DMS 273 (cell line): ENCODE results near the gene TMEM98.
"Not testable (repeated sequence)": the region's sequence is repeated elsewhere in the genome, so short reads cannot be mapped to it uniquely, and the experiment has no call there.

Experiments used
- DNase-seq: peaks from one replicate; lab custom pipeline; 2025; ENCODE audit not compliant: unreplicated experiment; lab: John Stamatoyannopoulos, UW

The TMEM98 gene, protein sequence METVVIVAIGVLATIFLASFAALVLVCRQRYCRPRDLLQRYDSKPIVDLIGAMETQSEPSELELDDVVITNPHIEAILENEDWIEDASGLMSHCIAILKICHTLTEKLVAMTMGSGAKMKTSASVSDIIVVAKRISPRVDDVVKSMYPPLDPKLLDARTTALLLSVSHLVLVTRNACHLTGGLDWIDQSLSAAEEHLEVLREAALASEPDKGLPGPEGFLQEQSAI

DNA sequence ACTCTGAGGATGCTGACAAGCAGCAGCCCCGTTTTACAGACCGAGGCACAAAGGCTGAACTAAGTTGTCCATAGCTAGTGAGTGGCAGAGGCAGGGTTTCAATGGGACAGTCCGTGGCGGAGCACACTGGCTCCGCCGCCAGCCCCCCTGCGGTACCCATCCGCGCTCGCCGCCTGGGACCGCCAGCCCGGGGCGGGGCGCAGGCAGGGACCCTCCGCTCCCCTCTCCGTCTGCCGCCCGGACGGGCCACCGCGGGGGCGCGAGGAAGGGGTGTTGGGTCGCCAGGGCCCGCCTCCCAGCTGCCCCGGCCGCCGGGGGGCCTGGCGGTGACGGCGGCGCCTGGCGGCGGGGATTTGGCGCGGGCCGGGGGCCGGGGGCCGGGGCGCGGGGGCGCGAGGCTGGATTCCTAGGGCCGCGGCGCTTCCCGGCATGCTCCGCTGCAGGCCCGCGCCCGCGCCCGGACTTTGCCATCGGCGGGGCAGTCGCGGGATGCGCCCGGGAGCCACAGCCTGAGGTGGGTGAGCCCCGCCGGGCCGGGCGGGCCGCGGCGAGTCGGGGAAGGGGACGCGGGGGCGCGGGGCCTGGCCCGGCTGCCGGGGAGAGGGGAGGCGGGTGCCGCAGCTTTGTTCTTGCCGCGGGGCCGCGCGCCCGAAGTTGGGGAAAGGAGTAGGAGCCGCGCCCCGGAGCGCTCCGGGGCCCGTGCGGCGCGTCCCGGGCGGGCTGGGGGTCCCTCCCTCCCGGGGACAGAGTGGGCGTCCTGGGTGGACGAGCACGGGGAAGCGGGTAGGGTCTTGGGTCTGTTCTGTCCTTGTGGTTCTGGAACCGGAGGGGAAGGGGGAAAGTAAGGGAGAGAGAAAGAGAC, at the start of gene TMEM98:
TMEM98 (plus strand) TSS at position 430 of the 862 bp plus-strand sequence. CDS start 3,376 bp downstream, outside the sequence.
- DNase-seq: peak; percentile 77

DNA sequence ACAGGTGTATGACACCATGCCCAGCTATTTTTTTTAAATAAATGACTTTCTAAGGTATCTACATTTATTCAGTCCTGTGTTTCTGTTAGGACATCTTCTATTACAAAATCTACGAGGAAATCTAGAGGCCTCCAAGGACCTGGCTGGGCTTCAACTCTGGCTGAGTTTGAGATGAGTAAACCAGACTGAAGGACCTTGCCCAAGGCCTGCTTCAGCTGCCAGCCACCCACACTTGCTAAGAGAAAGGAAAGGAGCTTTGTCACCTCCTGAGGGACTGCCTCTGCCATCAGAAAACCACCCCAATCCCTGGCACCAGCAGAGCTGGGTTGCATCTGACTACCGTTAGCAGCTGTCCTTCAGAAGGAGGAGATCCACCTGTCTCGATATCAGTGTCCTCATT, 49.7 kb upstream of the TMEM98 start:
- DNase-seq: no peak

DNA sequence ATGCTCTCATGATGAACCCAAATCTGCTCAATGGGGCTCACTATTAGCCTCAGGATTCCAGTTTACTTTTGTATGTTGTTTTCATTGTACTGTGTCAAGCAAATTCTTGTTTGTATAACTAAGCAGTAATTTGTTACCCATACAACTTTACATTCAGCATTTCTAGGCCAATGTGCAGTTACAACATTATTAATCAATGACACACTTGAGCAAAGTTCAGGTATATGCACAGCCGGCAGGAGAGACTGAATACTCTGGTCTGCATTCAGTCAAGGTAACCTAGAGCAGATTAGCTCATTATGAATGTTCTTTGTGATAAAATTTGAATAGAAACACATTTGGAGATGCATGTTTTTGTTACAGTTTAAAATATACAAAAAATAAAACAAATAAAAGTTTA, 48.8 kb upstream of the TMEM98 start:
- no peak for DNase-seq

DNA sequence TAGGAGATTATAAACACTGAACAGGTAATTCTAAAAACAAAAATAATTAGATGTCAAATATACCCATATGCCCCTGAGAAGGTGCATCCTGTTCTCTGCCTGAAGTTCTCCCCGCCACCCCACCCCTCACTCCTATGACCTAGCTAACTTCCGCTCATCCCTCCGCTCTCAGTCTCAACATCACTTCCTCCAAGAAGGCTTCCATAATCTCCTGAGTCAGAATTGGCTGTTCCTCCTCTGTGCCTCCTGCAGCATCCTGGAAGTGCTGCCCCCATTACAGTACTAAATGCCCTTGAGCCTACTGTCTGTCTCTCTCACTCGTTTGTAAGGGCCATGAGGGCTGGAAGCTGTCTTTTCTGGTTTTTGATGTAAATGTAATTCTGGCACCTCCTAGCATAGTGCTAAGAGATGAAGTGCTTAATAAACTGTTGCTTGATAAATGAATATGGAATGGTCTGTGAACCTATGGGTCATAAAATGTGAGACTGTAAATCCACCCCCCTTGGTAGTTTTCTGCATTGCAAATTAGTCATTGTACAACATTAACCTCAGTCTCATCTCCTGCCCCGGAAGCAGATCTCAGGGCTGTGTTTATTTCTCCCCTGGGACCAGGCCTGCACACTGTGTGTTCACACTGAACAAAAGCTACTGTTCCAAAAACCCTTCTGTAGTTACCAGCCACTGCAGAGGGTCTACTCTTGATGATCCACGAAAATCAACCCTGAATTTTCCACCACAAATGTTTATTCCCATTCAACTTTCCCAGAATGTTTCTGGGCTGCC, 47.1 kb upstream of the TMEM98 start:
- no peak for DNase-seq

DNA sequence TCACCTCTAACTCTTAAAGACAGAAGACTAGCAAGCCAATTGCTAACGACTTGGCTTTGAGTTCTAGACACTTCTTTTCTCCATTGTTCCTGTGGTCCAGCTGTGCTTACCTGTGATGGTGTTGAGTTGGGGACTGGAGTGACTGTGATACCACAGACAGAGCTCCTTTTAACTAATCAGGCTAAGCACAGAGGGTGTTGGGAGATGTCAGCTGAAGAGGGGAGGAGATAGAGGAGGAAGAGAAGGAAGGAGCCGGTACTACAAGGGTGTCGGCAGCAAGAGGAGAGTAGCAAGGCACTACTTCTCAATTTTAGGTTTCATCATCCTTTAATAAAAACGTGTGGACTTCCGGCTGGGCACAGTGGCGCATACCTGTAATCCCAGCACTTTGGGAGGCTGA, 45.9 kb upstream of the TMEM98 start:
- DNase-seq: no peak

DNA sequence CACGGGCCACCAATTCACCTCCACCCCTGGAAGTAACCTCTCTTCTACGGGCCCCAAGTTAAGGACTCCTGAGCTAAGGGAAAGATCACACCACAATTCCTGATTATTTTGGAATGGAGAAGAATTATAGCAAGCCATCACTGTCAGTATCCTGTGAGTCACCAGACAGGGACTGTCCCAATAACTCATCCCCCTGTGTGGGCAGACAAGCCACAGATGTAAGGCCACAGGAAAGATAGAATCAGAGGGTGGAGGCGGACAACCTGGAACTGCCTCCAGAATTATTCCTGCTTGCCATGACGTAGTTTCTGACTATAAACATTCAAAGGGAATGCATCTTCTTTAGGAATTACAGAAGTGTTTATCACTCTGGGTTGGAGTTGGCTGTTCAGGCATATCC, 45.2 kb upstream of the TMEM98 start:
- no peak for DNase-seq

DNA sequence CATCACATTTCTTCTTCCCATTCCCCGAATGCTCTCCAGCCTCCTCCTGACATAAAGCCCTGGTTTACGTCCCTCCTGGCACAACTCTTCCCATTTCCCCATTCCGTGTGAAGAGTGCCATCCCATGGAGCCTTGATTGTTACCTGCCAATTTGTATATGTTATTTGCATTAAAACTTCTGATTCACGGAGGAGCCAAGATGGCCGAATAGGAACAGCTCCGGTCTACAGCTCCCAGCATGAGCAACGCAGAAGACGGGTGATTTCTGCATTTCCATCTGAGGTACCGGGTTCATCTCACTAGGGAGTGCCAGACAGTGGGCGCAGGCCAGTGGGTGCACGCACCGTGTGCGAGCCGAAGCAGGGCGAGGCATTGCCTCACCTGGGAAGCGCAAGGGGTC, 41.0 kb upstream of the TMEM98 start:
- DNase-seq: not testable (repeated sequence)

DNA sequence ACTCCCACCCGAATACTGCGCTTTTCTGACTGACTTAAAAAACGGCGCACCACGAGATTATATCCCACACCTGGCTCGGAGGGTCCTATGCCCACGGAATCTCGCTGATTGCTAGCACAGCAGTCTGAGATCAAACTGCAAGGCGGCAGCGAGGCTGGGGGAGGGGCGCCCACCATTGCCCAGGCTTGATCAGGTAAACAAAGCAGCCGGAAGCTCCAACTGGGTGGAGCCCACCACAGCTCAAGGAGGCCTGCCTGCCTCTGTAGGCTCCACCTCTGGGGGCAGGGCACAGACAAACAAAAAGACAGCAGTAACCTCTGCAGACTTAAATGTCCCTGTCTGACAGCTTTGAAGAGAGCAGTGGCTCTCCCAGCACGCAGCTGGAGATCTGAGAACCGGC, 40.5 kb upstream of the TMEM98 start:
- not testable (repeated sequence) for DNase-seq

DNA sequence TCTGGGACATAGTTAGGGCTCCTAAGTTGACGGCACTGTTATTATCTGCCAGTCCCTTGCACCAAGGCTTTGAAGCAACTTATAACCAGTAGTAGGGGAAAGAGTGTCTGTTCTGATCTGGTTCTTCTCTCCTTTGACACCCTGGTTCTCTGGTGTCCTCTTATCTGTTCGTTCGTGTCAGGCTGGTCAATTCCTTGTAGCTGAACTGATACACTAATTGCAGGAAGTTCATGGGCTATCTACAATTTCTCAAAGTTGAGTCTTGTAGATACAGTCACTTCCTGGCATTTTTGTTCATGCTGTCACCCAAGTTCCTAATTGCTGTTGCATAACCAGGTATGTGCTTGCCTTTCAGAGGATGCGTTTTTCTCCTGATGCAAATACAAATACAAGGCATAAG, 33.7 kb upstream of the TMEM98 start:
- DNase-seq: no peak

DNA sequence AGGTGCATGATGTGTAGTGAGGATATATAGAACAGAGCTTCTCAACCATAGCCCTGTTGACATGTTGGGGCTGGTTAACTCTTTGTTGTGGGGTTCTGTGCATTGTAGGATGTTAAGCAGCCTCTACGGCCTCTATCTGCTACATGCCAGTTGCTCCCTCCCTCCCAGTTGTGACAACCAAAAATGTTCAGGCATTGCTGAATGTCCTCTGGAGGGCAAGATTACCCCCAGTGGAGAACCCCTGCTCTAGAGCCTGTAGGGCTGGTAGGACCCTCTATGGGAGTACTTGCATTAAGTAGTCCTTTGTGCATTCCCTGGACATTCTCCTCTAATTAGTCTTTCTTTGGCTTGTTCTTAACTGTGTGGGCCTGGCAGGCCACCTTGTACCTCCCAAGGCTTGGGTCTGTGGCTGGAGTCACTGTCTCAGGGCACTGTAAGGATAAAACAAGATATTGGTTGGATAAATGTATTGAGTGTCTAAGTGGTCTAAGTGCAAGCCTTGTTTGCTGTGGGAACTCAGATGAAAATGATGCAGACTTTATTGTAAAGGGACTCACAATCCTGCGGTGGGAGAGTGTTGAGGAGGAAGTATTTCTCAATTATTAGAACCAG, 31.2 kb upstream of the TMEM98 start:
- no peak for DNase-seq

DNA sequence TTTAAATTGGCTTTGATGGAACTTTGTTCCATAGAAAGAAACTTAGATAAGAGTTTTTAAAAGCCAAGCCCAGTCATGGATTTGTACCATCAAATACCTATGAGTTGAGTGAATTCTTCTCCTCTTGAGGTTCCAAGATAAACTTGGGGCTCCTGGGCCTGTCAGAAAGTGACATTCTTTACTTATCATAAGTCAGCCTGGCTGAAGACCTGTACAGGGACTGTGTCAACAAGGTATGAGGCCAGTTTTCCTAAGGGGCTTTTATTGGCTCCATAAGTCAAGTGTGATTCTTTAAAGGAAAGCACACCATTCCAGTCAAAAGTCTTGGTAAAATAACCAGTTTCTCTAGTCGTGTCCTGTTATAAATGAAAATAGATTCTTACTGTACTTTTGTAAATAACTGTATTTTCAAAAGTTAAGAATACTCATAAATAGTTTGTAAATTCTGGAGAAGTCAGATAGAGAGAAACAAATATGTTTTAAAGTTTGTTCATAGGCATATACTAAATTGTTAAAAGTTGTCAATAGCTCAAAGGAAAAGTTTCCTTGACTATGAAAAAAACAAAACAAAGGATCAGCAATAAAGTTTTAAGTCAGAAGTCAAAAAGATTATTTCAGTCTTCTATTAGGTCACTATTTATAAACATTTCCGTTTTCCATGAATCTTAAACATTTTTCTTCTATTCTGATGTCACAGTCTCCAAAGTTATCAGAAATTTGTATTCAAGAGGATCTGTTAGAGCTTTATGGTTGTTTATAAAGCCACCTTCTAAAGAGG, 28.5 kb upstream of the TMEM98 start:
- no peak for DNase-seq

DNA sequence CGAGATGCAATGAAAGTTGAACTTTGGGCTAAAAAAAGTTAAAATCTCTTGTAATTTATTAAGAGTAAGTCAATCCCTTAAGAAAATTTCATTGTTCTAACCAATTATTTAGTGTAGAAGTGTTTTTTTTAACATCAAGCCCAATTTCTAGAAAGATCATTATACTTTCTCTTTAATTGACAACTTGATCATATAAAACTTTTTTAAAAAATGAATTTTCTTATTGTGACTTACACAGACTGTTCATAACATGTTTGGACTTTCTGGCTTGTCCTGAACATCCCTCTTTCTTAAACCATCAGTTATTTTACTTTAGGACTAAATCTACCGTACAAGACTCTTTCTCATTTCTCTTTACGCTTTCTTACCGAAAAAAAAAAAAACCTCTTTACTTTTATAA, 26.2 kb upstream of the TMEM98 start:
- no peak for DNase-seq

DNA sequence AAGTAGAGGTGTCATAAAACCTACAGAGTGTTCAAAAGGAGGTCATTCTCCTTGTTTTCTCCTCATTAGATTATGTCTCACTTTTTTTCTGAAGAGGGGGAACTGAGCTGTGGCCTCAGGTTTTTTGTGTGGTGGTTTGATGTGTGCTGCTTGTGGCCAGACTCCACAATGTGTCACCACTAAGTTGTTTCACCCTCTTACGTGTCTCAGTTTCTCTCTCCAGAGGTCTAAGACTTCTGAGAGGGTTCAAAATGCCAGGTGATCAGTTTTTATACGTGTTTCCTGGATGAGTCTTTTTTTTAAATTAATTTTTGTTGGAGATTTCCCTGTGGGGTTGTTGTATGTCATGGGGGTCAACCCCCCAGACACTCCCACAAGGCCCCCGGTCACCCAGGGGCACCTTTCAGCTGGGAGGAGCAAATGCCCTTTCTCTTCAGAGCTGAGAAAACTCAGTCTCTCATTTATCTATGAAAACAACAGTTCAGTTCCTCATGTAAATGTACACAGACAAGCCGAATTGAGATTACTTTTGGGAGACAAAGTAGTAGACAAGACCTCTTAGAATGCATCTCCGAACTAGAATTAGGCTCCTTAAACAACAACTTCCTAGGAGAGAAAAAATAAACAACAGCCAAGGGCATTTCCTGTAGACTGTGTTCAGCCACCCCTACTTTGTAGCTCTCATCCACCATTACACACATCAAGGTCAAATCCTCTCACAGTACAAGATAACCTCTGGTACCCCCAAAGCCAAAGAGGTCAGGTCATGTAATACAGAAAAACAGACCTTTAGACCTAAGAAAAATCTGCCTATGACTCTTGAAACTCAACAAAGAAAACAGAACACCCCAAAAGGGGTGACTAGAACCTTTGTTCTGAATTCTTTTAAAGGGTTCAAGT, 23.9 kb upstream of the TMEM98 start:
- no peak for DNase-seq

DNA sequence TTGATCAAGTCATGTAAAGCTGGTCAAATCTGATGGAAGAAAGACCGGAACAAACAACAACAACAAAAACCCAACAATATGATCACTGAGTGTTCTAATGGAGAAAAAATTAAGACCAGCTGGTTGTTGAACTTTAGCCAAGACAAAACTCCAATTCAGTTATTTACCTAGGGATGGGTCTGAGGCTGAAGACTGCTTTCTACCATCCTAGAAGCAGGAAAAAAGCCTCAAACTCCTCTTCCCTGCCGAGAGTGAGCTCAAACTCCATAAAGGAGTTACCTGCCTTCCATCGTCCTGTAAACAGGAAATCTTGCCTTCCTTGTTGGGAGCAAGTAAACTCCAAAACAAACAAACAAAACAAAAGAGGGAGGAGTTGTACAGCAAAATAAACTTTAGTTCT, 23.1 kb upstream of the TMEM98 start:
- DNase-seq: no peak

DNA sequence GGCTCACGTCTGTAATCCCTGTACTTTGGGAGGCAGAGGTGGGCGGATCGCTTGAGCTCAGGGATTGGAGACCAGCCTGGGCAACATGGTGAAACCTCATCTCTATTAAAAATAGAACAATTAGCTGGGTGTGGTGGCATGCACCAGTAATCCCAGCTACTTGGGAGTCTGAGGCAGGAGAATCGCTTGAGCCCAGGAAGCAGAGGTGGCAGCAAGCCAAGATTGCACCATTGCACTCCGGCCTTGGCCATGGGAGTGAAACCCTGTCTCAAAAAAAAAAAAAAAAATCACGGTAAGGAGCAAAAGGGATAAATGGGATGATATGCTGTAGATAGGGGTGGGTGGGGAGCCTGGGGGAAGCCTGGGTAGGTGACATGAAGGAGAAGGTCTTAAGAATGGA, 20.4 kb upstream of the TMEM98 start:
- DNase-seq: no peak

DNA sequence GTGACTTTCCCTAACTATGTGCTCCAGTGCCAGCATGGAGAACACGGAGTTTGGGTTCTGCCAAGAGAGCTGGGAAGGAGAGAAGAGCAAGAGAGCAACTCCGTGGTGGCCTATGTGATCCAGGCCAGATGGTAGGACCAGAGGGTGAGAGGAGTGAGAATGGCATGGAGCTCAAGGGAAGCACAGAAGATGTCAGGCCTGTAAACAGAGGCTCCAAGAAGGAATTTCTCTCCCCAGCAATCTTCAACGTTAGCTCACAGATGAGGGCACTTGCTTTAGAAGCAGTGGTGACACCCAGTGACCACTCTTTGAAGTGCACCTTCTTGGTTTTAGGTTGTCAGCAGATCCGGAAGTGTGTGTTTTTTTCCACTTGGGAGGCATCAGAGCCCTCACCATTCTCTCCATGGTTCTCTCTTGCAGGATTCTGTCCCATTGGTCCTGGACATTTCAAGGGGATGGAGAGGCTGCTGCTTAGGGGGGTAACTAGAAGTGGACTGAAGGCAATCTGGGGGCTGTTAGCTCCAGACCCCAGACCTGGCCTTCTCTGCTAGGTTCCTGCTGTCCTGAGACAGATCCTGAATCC, 18.1 kb upstream of the TMEM98 start:
- peak; percentile 84 for DNase-seq

DNA sequence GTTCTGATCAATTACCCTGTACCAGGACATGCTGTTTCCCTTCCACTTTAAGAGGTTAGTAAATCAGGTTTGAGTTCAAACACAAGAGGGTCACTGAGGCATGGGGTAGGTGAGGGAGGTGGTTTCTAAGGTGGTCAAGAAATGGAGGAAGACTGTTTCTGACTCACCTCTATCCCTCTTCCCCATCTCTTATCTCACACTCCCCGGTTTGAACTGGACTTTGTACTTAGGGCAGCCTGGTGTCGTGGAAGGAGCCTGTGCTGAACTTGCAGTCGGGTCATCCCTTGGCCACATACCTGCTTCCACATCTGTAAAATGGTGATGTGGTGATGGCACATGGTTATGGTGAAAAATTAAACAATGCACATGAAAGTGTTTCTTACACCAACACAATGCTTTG, 17.2 kb upstream of the TMEM98 start:
- no peak for DNase-seq

DNA sequence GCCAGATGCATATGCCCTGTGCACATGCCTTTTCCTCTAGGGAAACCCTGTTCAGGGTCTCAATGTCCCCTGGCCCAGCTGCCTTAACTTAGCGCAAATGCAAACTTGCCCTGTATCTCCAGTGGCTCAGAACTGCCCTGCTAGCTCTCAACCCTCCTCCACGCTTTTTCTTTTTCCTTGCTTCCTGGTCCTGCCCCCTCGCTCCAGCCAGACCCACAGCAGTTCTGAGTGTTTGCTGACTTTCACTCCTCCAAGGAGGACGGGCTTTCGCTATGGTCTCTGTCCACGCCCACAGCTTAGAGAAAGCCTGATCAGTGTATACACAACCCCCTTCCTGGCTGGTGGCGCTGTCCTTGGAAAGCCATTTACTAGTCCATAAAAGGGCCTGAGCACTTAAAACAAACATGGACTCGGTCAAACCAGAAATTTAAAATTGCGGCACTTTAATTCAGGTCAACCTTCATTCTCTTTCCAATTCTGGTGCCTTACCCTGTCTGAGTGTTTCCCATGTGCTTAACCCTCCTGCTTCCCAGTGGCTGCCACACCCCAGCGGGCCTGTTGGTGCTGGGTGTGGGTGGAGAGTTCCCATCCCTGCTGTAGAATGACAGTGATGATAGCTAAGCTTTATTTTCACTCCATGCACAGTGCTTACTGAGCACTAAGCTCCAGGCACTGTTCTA, 15.6 kb upstream of the TMEM98 start:
- DNase-seq: no peak

DNA sequence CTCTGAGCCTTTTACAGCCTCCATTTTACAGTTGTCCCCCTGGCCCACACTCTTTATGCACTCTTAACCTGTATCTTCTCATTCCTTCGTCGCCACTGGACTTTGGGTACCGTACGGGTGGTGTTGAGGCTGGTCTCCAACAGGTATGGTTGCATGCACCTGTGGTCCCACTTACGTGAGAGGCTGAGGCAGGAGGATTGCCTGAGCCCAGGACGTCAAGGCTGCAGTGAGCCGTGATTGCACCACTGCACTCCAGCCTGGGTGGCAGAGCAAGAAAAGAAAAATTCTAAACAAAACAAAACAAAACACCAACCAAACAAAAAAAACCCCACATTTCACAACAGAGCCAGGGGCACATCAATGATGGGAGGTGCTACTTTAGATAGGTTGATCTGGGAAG, 14.4 kb upstream of the TMEM98 start:
- DNase-seq: no peak
